Trophoblast cell (in vitro differentiated cells and primary cell): ENCODE data around the gene ANKRD33B.
A peak's percentile ranks its signal among the peaks of the same experiment; 100 is the strongest.

Experiments
- DNase-seq, 2 donors: peaks; one replicate each; pipeline ENCODE4 v3.0.0-alpha.2; 2016
- H2AFZ ChIP-seq: 2 replicates; pipeline ENCODE4 v1.6.1; 2013; ENCODE audit warnings: low read length, moderate library complexity, mild to moderate bottlenecking; ENCODE audit not compliant: insufficient read depth, poor library complexity
- H2AK5ac ChIP-seq: 2 replicates; pipeline ENCODE4 v1.6.1; 2013; ENCODE audit warnings: mild to moderate bottlenecking, low read length
- H2BK120ac ChIP-seq: 2 replicates; pipeline ENCODE4 v1.6.1; 2013; ENCODE audit warnings: low read length, mild to moderate bottlenecking, moderate library complexity; ENCODE audit not compliant: insufficient read depth, poor library complexity
- H2BK12ac ChIP-seq: 2 replicates; pipeline ENCODE4 v1.6.1; 2013; ENCODE audit warnings: mild to moderate bottlenecking, low read length, moderate library complexity
- H2BK5ac ChIP-seq: 2 replicates; pipeline ENCODE4 v1.6.1; 2013; ENCODE audit warnings: low read length, low read depth, moderate library complexity, mild to moderate bottlenecking; ENCODE audit not compliant: poor library complexity
- H3K14ac ChIP-seq: 2 replicates; pipeline ENCODE4 v1.6.1; 2013; ENCODE audit warnings: mild to moderate bottlenecking, low read length
- H3K18ac ChIP-seq: 2 replicates; pipeline ENCODE4 v1.6.1; 2013; ENCODE audit warnings: mild to moderate bottlenecking, low read length
- H3K23ac ChIP-seq: 2 replicates; pipeline ENCODE4 v1.6.1; 2013; ENCODE audit warnings: low read length
- H3K27ac ChIP-seq: 2 replicates; pipeline ENCODE4 v1.5.1; 2013; ENCODE audit warnings: low read depth, mild to moderate bottlenecking, inconsistent platforms, low read length, moderate library complexity
- H3K27me3 ChIP-seq: 2 replicates; pipeline ENCODE4 v1.6.1; 2013; ENCODE audit warnings: inconsistent platforms, mild to moderate bottlenecking, low read length, moderate library complexity; ENCODE audit not compliant: insufficient read depth
- H3K36me3 ChIP-seq, 2 experiments: 1 replicate in 1 of 2; 2 replicates in 1 of 2; pipeline ENCODE4 v1.6.1; 2013; ENCODE audit warnings: low read length in 2 of 2, mild to moderate bottlenecking in 2 of 2, moderate library complexity in 1 of 2; ENCODE audit not compliant: insufficient read depth in 2 of 2, control insufficient read depth in 1 of 2
- H3K4ac ChIP-seq: 2 replicates; pipeline ENCODE4 v1.6.1; 2013; ENCODE audit warnings: low read depth, mild to moderate bottlenecking, low read length, moderate library complexity
- H3K4me1 ChIP-seq, 2 experiments: 1 replicate in 1 of 2; 2 replicates in 1 of 2; pipeline ENCODE4 v1.6.1; 2013; ENCODE audit warnings: low read length in 2 of 2, mild to moderate bottlenecking in 2 of 2, moderate library complexity in 1 of 2; ENCODE audit not compliant: insufficient read depth in 2 of 2, control insufficient read depth in 1 of 2
- H3K4me2 ChIP-seq: 2 replicates; pipeline ENCODE4 v1.6.1; 2013; ENCODE audit warnings: inconsistent platforms, mild to moderate bottlenecking, low read length, moderate library complexity
- H3K4me3 ChIP-seq: 2 replicates; pipeline ENCODE4 v1.5.1; 2013; ENCODE audit warnings: mild to moderate bottlenecking, low read depth, low read length, inconsistent platforms
- H3K79me1 ChIP-seq: one replicate; pipeline ENCODE4 v1.6.1; 2013; ENCODE audit warnings: low read length
- H3K79me2 ChIP-seq: 2 replicates; pipeline ENCODE4 v1.6.1; 2013; ENCODE audit warnings: low read length, mild to moderate bottlenecking; ENCODE audit not compliant: control insufficient read depth, insufficient read depth, poor library complexity
- H3K9ac ChIP-seq: 2 replicates; pipeline ENCODE4 v1.6.1; 2013; ENCODE audit warnings: mild to moderate bottlenecking, low read length
- H3K9me3 ChIP-seq: 2 replicates; pipeline ENCODE4 v1.6.1; 2013; ENCODE audit warnings: low read depth, mild to moderate bottlenecking, control low read depth, inconsistent platforms, low read length; ENCODE audit not compliant: insufficient read depth
- H4K12ac ChIP-seq: 2 replicates; pipeline ENCODE4 v1.6.1; 2013; ENCODE audit warnings: low read depth, mild to moderate bottlenecking, low read length, moderate library complexity
- H4K8ac ChIP-seq: 2 replicates; pipeline ENCODE4 v1.6.1; 2013; ENCODE audit warnings: low read depth, mild to moderate bottlenecking, low read length, moderate library complexity
- H4K91ac ChIP-seq: one replicate; pipeline ENCODE4 v1.6.1; 2013; ENCODE audit warnings: low read depth, mild to moderate bottlenecking, low read length, moderate library complexity
- WGBS: extraction: QIAGEN DNeasy Blood & Tissue Kit; methylation state at CpG from one replicate; pipeline ENCODE4 v1.1.7; 2013; ENCODE audit warnings: missing lambda C conversion rate; ENCODE audit not compliant: insufficient read length, insufficient coverage; ENCODE audit errors: extremely low coverage; 5-methylcytosine and 5-hydroxymethylcytosine counted together

Gene ANKRD33B

GRCh38 chr5:10699987-10700386 lies 136.1 kb downstream of the ANKRD33B start:
- peak overlapping the region; percentile 8 for H2BK120ac ChIP-seq
- no CpG with 5 or more reads among the region's 8 CpGs for WGBS
- H2AFZ ChIP-seq = no peak overlapping the region
- no peak for DNase-seq
- peak overlapping the region; percentile 42 for H2AK5ac ChIP-seq
- peak overlapping the region; percentile 5 for H2BK5ac ChIP-seq
- H3K4me1 ChIP-seq = peaks cover 51 to 63% of the 10 kb centered on the region in 2 experiments
- H3K79me2 ChIP-seq = peaks cover 2% of the 10 kb centered on the region
- H4K91ac ChIP-seq = no peak overlapping the region
- H3K36me3 ChIP-seq = peaks cover 2 to 3% of the 10 kb centered on the region in 2 experiments
- no peak overlapping the region for H3K23ac ChIP-seq
- H4K8ac ChIP-seq = no peak overlapping the region
- H3K9ac ChIP-seq = no peak overlapping the region
- no peak overlapping the region for H3K14ac ChIP-seq
- H3K4me2 ChIP-seq = no peak overlapping the region
- peaks cover 31% of the 10 kb centered on the region for H3K79me1 ChIP-seq
- no peak overlapping the region for H2BK12ac ChIP-seq
- no peak overlapping the region for H3K4me3 ChIP-seq
- peak overlapping the region; percentile 51 for H3K18ac ChIP-seq
- no peak overlapping the region for H4K12ac ChIP-seq
- H3K27me3 ChIP-seq = no peaks in the 10 kb centered on the region
- H3K27ac ChIP-seq = peak overlapping the region; percentile 70
- H3K9me3 ChIP-seq = no peaks in the 10 kb centered on the region
- no peak overlapping the region for H3K4ac ChIP-seq

- Histone ChIP-seq H2AFZ (no peak overlapping the region), H3K79me2 (peaks cover 2% of the 10 kb centered on the region), H4K12ac (no peak overlapping the region), H3K4me1 (peaks cover 56 to 65% of the 10 kb centered on the region in 2 experiments), H2BK120ac (no peak overlapping the region), H3K14ac (peak overlapping the region; percentile 24), H3K4me2 (no peak overlapping the region), H3K4me3 (no peak overlapping the region), H3K27ac (no peak overlapping the region), H2AK5ac (no peak overlapping the region), H3K9me3 (no peaks in the 10 kb centered on the region), H3K36me3 (peaks cover 2 to 3% of the 10 kb centered on the region in 2 experiments), H2BK5ac (no peak overlapping the region), H3K18ac (peak overlapping the region; percentile 76), H3K79me1 (peaks cover 29% of the 10 kb centered on the region), H3K27me3 (no peaks in the 10 kb centered on the region), H4K8ac (no peak overlapping the region), H4K91ac (no peak overlapping the region), H3K9ac (no peak overlapping the region), H3K23ac (no peak overlapping the region), H3K4ac (no peak overlapping the region), H2BK12ac (no peak overlapping the region)
- no peak for DNase-seq
- no CpG with 5 or more reads among the region's 7 CpGs for WGBS
These were observed 136.6 kb downstream of the ANKRD33B start for GRCh38 chr5:10700516-10700915.

- Histone ChIP-seq H3K79me2 (peaks cover 2% of the 10 kb centered on the region), H3K14ac (no peak overlapping the region), H3K4me3 (no peak overlapping the region), H3K27me3 (no peaks in the 10 kb centered on the region), H3K18ac (no peak overlapping the region), H3K4ac (no peak overlapping the region), H3K27ac (peak overlapping the region; percentile 90), H3K9ac (no peak overlapping the region), H3K23ac (no peak overlapping the region), H2BK120ac (no peak overlapping the region), H2BK12ac (peak overlapping the region; percentile 1), H3K36me3 (peaks cover 2 to 3% of the 10 kb centered on the region in 2 experiments), H3K9me3 (no peaks in the 10 kb centered on the region), H2AK5ac (no peak overlapping the region), H4K91ac (no peak overlapping the region), H3K79me1 (peaks cover 23% of the 10 kb centered on the region), H3K4me1 (peaks cover 51 to 61% of the 10 kb centered on the region in 2 experiments), H4K12ac (no peak overlapping the region), H3K4me2 (no peak overlapping the region), H4K8ac (no peak overlapping the region), H2BK5ac (no peak overlapping the region), H2AFZ (no peak overlapping the region)
- DNase-seq = peak in 1 of 2 donors; percentile 58
- no CpG with 5 or more reads among the region's 6 CpGs for WGBS
These were observed 137.7 kb downstream of the ANKRD33B start for GRCh38 chr5:10701567-10702039.

GRCh38 chr5:10702040-10702629 lies 138.3 kb downstream of the ANKRD33B start:
- Histone ChIP-seq H3K4me1 (peaks cover 52 to 64% of the 10 kb centered on the region in 2 experiments), H2AK5ac (no peak overlapping the region), H3K27me3 (no peaks in the 10 kb centered on the region), H3K18ac (no peak overlapping the region), H3K9ac (no peak overlapping the region), H4K91ac (no peak overlapping the region), H3K14ac (no peak overlapping the region), H4K12ac (no peak overlapping the region), H3K79me1 (peaks cover 23% of the 10 kb centered on the region), H3K4me3 (no peak overlapping the region), H3K23ac (no peak overlapping the region), H3K4me2 (peak overlapping the region; percentile 35), H2BK12ac (peak overlapping the region; percentile 23), H2AFZ (no peak overlapping the region), H4K8ac (no peak overlapping the region), H3K9me3 (no peaks in the 10 kb centered on the region), H2BK120ac (peak overlapping the region; percentile 83), H3K27ac (peak overlapping the region; percentile 90), H3K4ac (no peak overlapping the region), H3K36me3 (peaks cover 2 to 3% of the 10 kb centered on the region in 2 experiments), H2BK5ac (peak overlapping the region; percentile 78), H3K79me2 (peaks cover 2% of the 10 kb centered on the region)
- DNase-seq = peak; percentile 84 to 92
- WGBS = no CpG with 5 or more reads among the region's 9 CpGs
